Uterus (tissue), 2 donors: Measurements from ENCODE around the gene RMI2.

ENCODE experiments used
- CTCF ChIP-seq, 4 experiments: fragments of 200-600 bp in 2 of 4; fragments of 450-650 bp in 2 of 4; sonication (generic) in 2 of 4; IDR thresholded peaks; one replicate each; pipeline ENCODE4 v1.5.1; 2016 to 2019; ENCODE audit warnings: antibody characterized with exemption in 4 of 4, mild to moderate bottlenecking in 2 of 4, moderate library complexity in 1 of 4
- POLR2A ChIP-seq, 2 donors: fragments of 450-650 bp; IDR thresholded peaks; one replicate each; pipeline ENCODE4 v1.6.1; 2016; ENCODE audit warnings: antibody characterized with exemption in 2 of 2, mild to moderate bottlenecking in 1 of 2, moderate library complexity in 1 of 2

GRCh38 chr16:11354733-11355574, 9.7 kb downstream of the RMI2 start:
- no peak for TF ChIP-seq POLR2A (IDR thresholded peaks at IDR 0.05)
- TF ChIP-seq CTCF (IDR thresholded peaks at IDR 0.05): no peak
